ENCODE measurements around the gene SLC22A16. TPM values are rescaled to one million over a fixed set of nuclear protein-coding genes. Genes with fewer than 3 reads are reported as not detected.
"Not testable (repeated sequence)": the region's sequence is repeated elsewhere in the genome, so short reads cannot be mapped to it uniquely, and the experiment has no call there.

The SLC22A16 gene
- polyA plus RNA-seq (ENCODE audit: insufficient read length in 4 of 4), result 1 to 10 TPM in 1 of 4 donors, under 1 TPM in 3; 0.27 to 1.3 (median 0.28) TPM

- DNase-seq (ENCODE audit: low read depth in 4 of 4, low spot score in 2 of 4), result no peak
Measured at GRCh38 chr6:110476046-110476849, at the start of gene SLC22A16. SLC22A16 (minus strand) TSS chr6:110476613; CDS start chr6:110476574, 39 bp downstream.

GRCh38 chr6:110525001-110525400 is 48.6 kb upstream of the SLC22A16 start:
- DNase-seq (ENCODE audit: low read depth in 4 of 4, low spot score in 2 of 4), result no peak

GRCh38 chr6:110524305-110524704 is 47.9 kb upstream of the SLC22A16 start:
- DNase-seq (ENCODE audit: low read depth in 4 of 4, low spot score in 2 of 4), result no peak

GRCh38 chr6:110523451-110524021 is 47.1 kb upstream of the SLC22A16 start:
- no peak for DNase-seq (ENCODE audit: low read depth in 4 of 4, low spot score in 2 of 4)

GRCh38 chr6:110522427-110522826 is 46.0 kb upstream of the SLC22A16 start:
- DNase-seq (ENCODE audit: low read depth in 4 of 4, low spot score in 2 of 4), result no peak

- no peak for DNase-seq (ENCODE audit: low read depth in 4 of 4, low spot score in 2 of 4)
Measured at GRCh38 chr6:110520992-110521543, 44.7 kb upstream of the SLC22A16 start.

- no peak for DNase-seq (ENCODE audit: low read depth in 4 of 4, low spot score in 2 of 4)
Measured at GRCh38 chr6:110520209-110520965, 44.0 kb upstream of the SLC22A16 start.

GRCh38 chr6:110517601-110518281 is 41.3 kb upstream of the SLC22A16 start:
- no peak for DNase-seq (ENCODE audit: low read depth in 4 of 4, low spot score in 2 of 4)

- no peak for DNase-seq (ENCODE audit: low read depth in 4 of 4, low spot score in 2 of 4)
Measured at GRCh38 chr6:110517034-110517433, 40.6 kb upstream of the SLC22A16 start.

- DNase-seq (ENCODE audit: low read depth in 4 of 4, low spot score in 2 of 4), result no peak
Measured at GRCh38 chr6:110514818-110515217, 38.4 kb upstream of the SLC22A16 start.

- no peak for DNase-seq (ENCODE audit: low read depth in 4 of 4, low spot score in 2 of 4)
Measured at GRCh38 chr6:110512991-110513390, 36.6 kb upstream of the SLC22A16 start.

GRCh38 chr6:110512549-110512948 is 36.1 kb upstream of the SLC22A16 start:
- not testable (repeated sequence) for DNase-seq (ENCODE audit: low read depth in 4 of 4, low spot score in 2 of 4)

- no peak for DNase-seq (ENCODE audit: low read depth in 4 of 4, low spot score in 2 of 4)
Measured at GRCh38 chr6:110511401-110511800, 35.0 kb upstream of the SLC22A16 start.

- no peak for DNase-seq (ENCODE audit: low read depth in 4 of 4, low spot score in 2 of 4)
Measured at GRCh38 chr6:110509617-110510241, 33.3 kb upstream of the SLC22A16 start.

- not testable (repeated sequence) for DNase-seq (ENCODE audit: low read depth in 4 of 4, low spot score in 2 of 4)
Measured at GRCh38 chr6:110504891-110505290, 28.5 kb upstream of the SLC22A16 start.

GRCh38 chr6:110495949-110496348 is 19.5 kb upstream of the SLC22A16 start:
- no peak for DNase-seq (ENCODE audit: low read depth in 4 of 4, low spot score in 2 of 4)

- DNase-seq (ENCODE audit: low read depth in 4 of 4, low spot score in 2 of 4), result no peak
Measured at GRCh38 chr6:110493253-110493800, 16.9 kb upstream of the SLC22A16 start.

- DNase-seq (ENCODE audit: low read depth in 4 of 4, low spot score in 2 of 4), result no peak
Measured at GRCh38 chr6:110492584-110492983, 16.2 kb upstream of the SLC22A16 start.

GRCh38 chr6:110491644-110492317 is 15.4 kb upstream of the SLC22A16 start:
- peak in 3 of 4 donors; percentile 55 to 64 (median 62) for DNase-seq (ENCODE audit: low read depth in 4 of 4, low spot score in 2 of 4)
